SK-N-SH (cell line): ENCODE data around the gene SLC17A9. TPM values are rescaled to one million over a fixed set of nuclear protein-coding genes. Genes with fewer than 3 reads are reported as not detected.

ENCODE experiments used
- CTCF ChIA-PET: fragments of 300-600, 350-600 bp; formaldehyde crosslinking; extraction: SDS; loops from one replicate; lab custom pipeline; 2021; lab: Yijun Ruan, JAX
- POLR2A ChIA-PET: fragments of 350-600 bp; sonication (Branson Sonifier 250); formaldehyde crosslinking; extraction: SDS; loops from one replicate; lab custom pipeline; 2020; ENCODE audit warnings: antibody characterized with exemption, inconsistent platforms; lab: Yijun Ruan, JAX
- DNase-seq: peaks from one replicate; pipeline ENCODE4 v3.0.0; 2012
- H2AFZ ChIP-seq: fragments of 200-600 bp; sonication (generic); 2 replicates; pipeline ENCODE4 v1.8.1; 2016; ENCODE audit warnings: antibody characterized with exemption, mild to moderate bottlenecking, low read depth
- H3F3A ChIP-seq: fragments of 200-600 bp; sonication (generic); replicated peaks from 2 replicates; pipeline ENCODE3; 2016; ENCODE audit warnings: antibody characterized with exemption, mild to moderate bottlenecking; ENCODE audit not compliant: insufficient read depth
- H3K27ac ChIP-seq, 2 experiments: fragments of 200-500 bp in 1 of 2; fragments of 200-600 bp in 1 of 2; sonication (Bioruptor generic) in 1 of 2; sonication (generic), shearing (Covaris generic) in 1 of 2; 2 replicates each; pipeline versions ENCODE4 v1.5.1 to v1.6.1; 2014 to 2016; ENCODE audit warnings: low read depth in 2 of 2, inconsistent platforms in 1 of 2, low read length in 1 of 2, mild to moderate bottlenecking in 1 of 2, mixed read lengths in 1 of 2
- H3K27me3 ChIP-seq: fragments of 200-600 bp; sonication (generic), shearing (Covaris generic); 2 replicates; pipeline ENCODE4 v1.6.1; 2016; ENCODE audit warnings: mixed run types; ENCODE audit not compliant: insufficient read depth
- H3K36me3 ChIP-seq, 2 experiments: fragments of 200-500 bp in 1 of 2; fragments of 200-600 bp in 1 of 2; sonication (Bioruptor generic) in 1 of 2; sonication (generic) in 1 of 2; replicated peaks in 1 of 2; 2 replicates each; pipeline versions ENCODE3 to v1.5.1; 2014 to 2016; ENCODE audit warnings: low read length in 1 of 2, mild to moderate bottlenecking in 1 of 2; ENCODE audit not compliant: insufficient read depth in 2 of 2, control insufficient read depth in 1 of 2
- H3K4me1 ChIP-seq, 2 experiments: fragments of 200-500 bp in 1 of 2; fragments of 200-600 bp in 1 of 2; sonication (Bioruptor generic) in 1 of 2; sonication (generic), shearing (Covaris generic) in 1 of 2; 2 replicates each; pipeline versions ENCODE4 v1.5.1 to v1.6.1; 2014 to 2016; ENCODE audit warnings: low read depth in 1 of 2, low read length in 1 of 2, mixed run types in 1 of 2; ENCODE audit not compliant: insufficient read depth in 2 of 2, control insufficient read depth in 1 of 2
- H3K4me2 ChIP-seq: fragments of 200-600 bp; sonication (generic), shearing (Covaris generic); 2 replicates; pipeline ENCODE4 v1.6.1; 2017; ENCODE audit warnings: mixed run types
- H3K4me3 ChIP-seq, 2 experiments: fragments of 200-500 bp in 1 of 2; fragments of 200-600 bp in 1 of 2; sonication (Bioruptor generic) in 1 of 2; sonication (generic), shearing (Covaris generic) in 1 of 2; 2 replicates each; pipeline versions ENCODE4 v1.5.1 to v1.8.1; 2014 to 2016; ENCODE audit warnings: low read depth in 2 of 2, inconsistent platforms in 1 of 2, low read length in 1 of 2, mild to moderate bottlenecking in 1 of 2, mixed read lengths in 1 of 2, moderate library complexity in 1 of 2
- H3K79me2 ChIP-seq: fragments of 200-600 bp; sonication (generic); 2 replicates; pipeline ENCODE4 v1.8.1; 2017; ENCODE audit warnings: mild to moderate bottlenecking; ENCODE audit not compliant: insufficient read depth
- H3K9ac ChIP-seq: fragments of 200-600 bp; sonication (generic); 2 replicates; pipeline ENCODE4 v1.6.1; 2017; ENCODE audit warnings: mixed run types
- H3K9me2 ChIP-seq: fragments of 200-600 bp; sonication (generic); 2 replicates; pipeline ENCODE4 v1.6.1; 2017; ENCODE audit warnings: mixed run types
- H3K9me3 ChIP-seq: fragments of 200-600 bp; sonication (generic); 2 replicates; pipeline ENCODE4 v1.6.1; 2017; ENCODE audit warnings: mixed run types, mild to moderate bottlenecking, moderate library complexity
- H4K20me1 ChIP-seq: fragments of 200-600 bp; sonication (generic); 2 replicates; pipeline ENCODE4 v1.6.1; 2017; ENCODE audit warnings: mild to moderate bottlenecking, mixed run types; ENCODE audit not compliant: insufficient read depth
- ELF1 ChIP-seq: IDR thresholded peaks from 2 replicates; pipeline ENCODE4 v1.4.0; 2012
- EZH2phosphoT487 ChIP-seq: fragments of 200-600 bp; sonication (generic); IDR thresholded peaks from 2 replicates; pipeline ENCODE4 v1.6.1; 2017; ENCODE audit warnings: low read depth, mixed run types, mild to moderate bottlenecking, antibody characterized with exemption, moderate library complexity, borderline replicate concordance
- GABPA ChIP-seq: IDR thresholded peaks from 2 replicates; pipeline ENCODE4 v1.4.0; 2012; ENCODE audit warnings: low read depth, mild to moderate bottlenecking
- GATA2 ChIP-seq: sonication (generic); formaldehyde crosslinking; IDR thresholded peaks from 2 replicates; pipeline ENCODE4 v1.5.0; 2020; ENCODE audit warnings: mild to moderate bottlenecking, missing genetic modification reagents
- NFIC ChIP-seq: IDR thresholded peaks from 2 replicates; pipeline ENCODE4 v1.4.0; 2012; ENCODE audit warnings: borderline replicate concordance
- RAD21 ChIP-seq: IDR thresholded peaks from 2 replicates; pipeline ENCODE4 v1.6.1; 2012; ENCODE audit warnings: mild to moderate bottlenecking, low read length
- RXRA ChIP-seq: IDR thresholded peaks from 2 replicates; pipeline ENCODE4 v1.4.0; 2012; ENCODE audit warnings: low read depth, mild to moderate bottlenecking, borderline replicate concordance
- SIN3A ChIP-seq: IDR thresholded peaks from 2 replicates; pipeline ENCODE4 v1.6.1; 2012; ENCODE audit warnings: low read depth, mild to moderate bottlenecking, low read length, moderate library complexity, borderline replicate concordance
- TEAD4 ChIP-seq: IDR thresholded peaks from 2 replicates; pipeline ENCODE4 v1.4.0; 2012; ENCODE audit warnings: mild to moderate bottlenecking, borderline replicate concordance; ENCODE audit not compliant: insufficient read depth
- WGBS: methylation state at CpG from one replicate; pipeline ENCODE4 v1.1.6; 2017; ENCODE audit warnings: low lambda C conversion rate; 5-methylcytosine and 5-hydroxymethylcytosine counted together
- polyA plus RNA-seq, 3 experiments: library from polyadenylated mRNA; depleted of rRNA; stranded (reverse); fragments of >200 nt; gene quantifications; 2 replicates each; pipeline ENCODE4 v1.2.3, GENCODE V29; 2012
- TF ChIP-seq, protein P1 (sequence below): fragments of 200-600 bp; sonication (generic); IDR thresholded peaks from 2 replicates; pipeline ENCODE4 v1.6.1; 2017; ENCODE audit warnings: antibody characterized with exemption, mild to moderate bottlenecking, moderate library complexity

The SLC17A9 gene
- polyA plus RNA-seq, 1 of the 3 experiments (the other 2 are of a cell fraction): not detected

DNA sequence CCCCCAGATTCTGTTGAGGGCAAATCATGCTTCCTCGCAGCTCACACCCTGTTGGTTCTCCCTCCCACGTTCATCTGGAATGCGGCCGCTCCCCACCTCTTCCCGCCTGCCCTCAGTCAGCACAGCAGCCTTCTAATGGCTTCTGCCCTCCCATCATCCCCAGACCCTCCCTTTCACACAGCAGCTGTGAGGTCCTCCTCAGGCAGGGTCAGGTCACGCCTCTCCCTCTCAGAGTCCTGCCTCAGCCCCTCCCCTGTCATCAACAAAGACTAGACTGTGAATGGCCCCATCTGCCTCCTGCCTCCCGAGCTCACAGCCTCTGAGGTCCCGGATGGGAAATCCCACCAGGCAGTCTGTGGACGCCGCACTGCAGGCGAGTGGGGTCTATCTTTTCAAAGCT is 62.2 kb downstream of the SLC17A9 start:
- H3K4me2 ChIP-seq: no peak overlapping the region
- POLR2A ChIA-PET: no interaction called here
- H3K9ac ChIP-seq: no peak overlapping the region
- H4K20me1 ChIP-seq: no peaks in the 10 kb centered on the region
- CTCF ChIA-PET: interaction anchor here (1.0 to 1.5 kb wide), 3 partner anchors 11 to 139 kb away, joined by 3 read pairs; no protein-coding TSS in a partner anchor
- peaks cover 8% of the 10 kb centered on the region; the same call in 1 of the 2 replicates for H3K9me3 ChIP-seq
- no peak for DNase-seq
- H3K4me3 ChIP-seq: no peak overlapping the region
- peaks cover 4% of the 10 kb centered on the region for H3F3A ChIP-seq
- no peak overlapping the region for H3K27ac ChIP-seq
- no peaks in the 10 kb centered on the region for H3K9me2 ChIP-seq
- no peaks in the 10 kb centered on the region for H3K36me3 ChIP-seq
- peaks cover 86% of the 10 kb centered on the region for H3K27me3 ChIP-seq
- 12% methylated on average over 8 of the region's 11 CpGs for WGBS
- peaks cover 0 to 3% of the 10 kb centered on the region in 2 experiments; a peak in 1 of 4 replicates for H3K4me1 ChIP-seq
- TF ChIP-seq, protein P1, sequence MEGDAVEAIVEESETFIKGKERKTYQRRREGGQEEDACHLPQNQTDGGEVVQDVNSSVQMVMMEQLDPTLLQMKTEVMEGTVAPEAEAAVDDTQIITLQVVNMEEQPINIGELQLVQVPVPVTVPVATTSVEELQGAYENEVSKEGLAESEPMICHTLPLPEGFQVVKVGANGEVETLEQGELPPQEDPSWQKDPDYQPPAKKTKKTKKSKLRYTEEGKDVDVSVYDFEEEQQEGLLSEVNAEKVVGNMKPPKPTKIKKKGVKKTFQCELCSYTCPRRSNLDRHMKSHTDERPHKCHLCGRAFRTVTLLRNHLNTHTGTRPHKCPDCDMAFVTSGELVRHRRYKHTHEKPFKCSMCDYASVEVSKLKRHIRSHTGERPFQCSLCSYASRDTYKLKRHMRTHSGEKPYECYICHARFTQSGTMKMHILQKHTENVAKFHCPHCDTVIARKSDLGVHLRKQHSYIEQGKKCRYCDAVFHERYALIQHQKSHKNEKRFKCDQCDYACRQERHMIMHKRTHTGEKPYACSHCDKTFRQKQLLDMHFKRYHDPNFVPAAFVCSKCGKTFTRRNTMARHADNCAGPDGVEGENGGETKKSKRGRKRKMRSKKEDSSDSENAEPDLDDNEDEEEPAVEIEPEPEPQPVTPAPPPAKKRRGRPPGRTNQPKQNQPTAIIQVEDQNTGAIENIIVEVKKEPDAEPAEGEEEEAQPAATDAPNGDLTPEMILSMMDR: no peak
- no peak overlapping the region for H2AFZ ChIP-seq
- H3K79me2 ChIP-seq: no peaks in the 10 kb centered on the region

DNA sequence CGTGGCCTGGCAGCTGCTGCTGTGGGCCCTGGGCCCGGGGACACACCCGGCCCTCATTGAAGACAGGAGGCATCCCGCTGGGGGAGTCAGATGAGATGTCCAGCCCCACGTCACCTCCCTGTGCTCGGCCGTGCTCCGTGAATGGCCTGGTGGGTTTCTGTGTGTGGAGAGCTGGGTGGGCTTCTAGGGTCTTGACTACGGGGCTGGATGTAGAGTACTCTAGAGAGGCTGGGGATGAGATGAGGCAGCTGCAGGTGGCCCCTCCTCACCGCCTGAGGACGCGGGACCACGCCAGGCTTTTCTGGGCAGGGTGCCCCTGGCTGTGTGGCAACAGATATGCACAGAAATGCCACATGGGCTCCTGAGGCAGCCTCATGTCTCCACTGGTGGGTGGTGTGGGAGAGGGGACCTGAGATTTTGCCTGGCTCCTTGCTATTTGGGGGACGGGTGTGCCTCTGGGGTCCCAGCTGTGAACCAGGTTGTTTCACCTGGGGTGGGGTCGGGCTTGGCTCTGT is 62.7 kb downstream of the SLC17A9 start:
- ChIA-PET POLR2A (no interaction called here), CTCF (interaction anchor here (1.0 to 1.5 kb wide), 3 partner anchors 10 to 140 kb away, joined by 3 read pairs; no protein-coding TSS in a partner anchor)
- Histone ChIP-seq H3K79me2 (no peaks in the 10 kb centered on the region), H3F3A (peaks cover 4% of the 10 kb centered on the region), H3K27ac (no peak overlapping the region), H3K4me2 (no peak overlapping the region), H4K20me1 (no peaks in the 10 kb centered on the region), H2AFZ (no peak overlapping the region), H3K9me2 (no peaks in the 10 kb centered on the region), H3K4me3 (no peak overlapping the region), H3K9ac (no peak overlapping the region), H3K27me3 (peaks cover 86% of the 10 kb centered on the region), H3K4me1 (peaks cover 0 to 3% of the 10 kb centered on the region in 2 experiments; a peak in 1 of 4 replicates), H3K36me3 (no peaks in the 10 kb centered on the region), H3K9me3 (peaks cover 8% of the 10 kb centered on the region; the same call in 1 of the 2 replicates)
- DNase-seq: no peak
- WGBS: 5% methylated on average over 5 of the region's 15 CpGs
- no peak for TF ChIP-seq TEAD4
- TF ChIP-seq SIN3A: no peak
- TF ChIP-seq ELF1: no peak
- no peak for TF ChIP-seq GATA2 (CRISPR knock-in tag)
- TF ChIP-seq RXRA: no peak
- no peak for TF ChIP-seq NFIC
- no peak for TF ChIP-seq GABPA
- no peak for TF ChIP-seq EZH2phosphoT487
- TF ChIP-seq RAD21: no peak
